Measurements from ENCODE around the gene CDK14.
"Not testable (repeated sequence)": the region's sequence is repeated elsewhere in the genome, so short reads cannot be mapped to it uniquely, and the experiment has no call there.

CDK14 gene

GRCh38 chr7:90597563-90598253 lies 1.6 kb downstream of the CDK14 start:
- no peak for DNase-seq

GRCh38 chr7:90599038-90599437 lies 2.9 kb downstream of the CDK14 start:
- DNase-seq = no peak

GRCh38 chr7:90599892-90600555 lies 3.9 kb downstream of the CDK14 start:
- peak; percentile 3 for DNase-seq

- DNase-seq = no peak
These were observed 6.2 kb downstream of the CDK14 start for GRCh38 chr7:90602303-90602702.

GRCh38 chr7:90603346-90603745 lies 7.2 kb downstream of the CDK14 start:
- no peak for DNase-seq

- DNase-seq = no peak
These were observed 8.3 kb downstream of the CDK14 start for GRCh38 chr7:90604383-90604782.

GRCh38 chr7:90605055-90605454 lies 8.9 kb downstream of the CDK14 start:
- no peak for DNase-seq

GRCh38 chr7:90607196-90607595 lies 11.1 kb downstream of the CDK14 start:
- DNase-seq = no peak

- DNase-seq = no peak
These were observed 14.0 kb downstream of the CDK14 start for GRCh38 chr7:90610105-90610504.

- DNase-seq = no peak
These were observed 15.0 kb downstream of the CDK14 start for GRCh38 chr7:90611115-90611514.

GRCh38 chr7:90613088-90613498 lies 17.0 kb downstream of the CDK14 start:
- DNase-seq = no peak

GRCh38 chr7:90617442-90617841 lies 21.3 kb downstream of the CDK14 start:
- no peak for DNase-seq

- no peak for DNase-seq
These were observed 22.8 kb downstream of the CDK14 start for GRCh38 chr7:90618876-90619275.

GRCh38 chr7:90621125-90621746 lies 25.1 kb downstream of the CDK14 start:
- DNase-seq = no peak

- no peak for DNase-seq
These were observed 25.6 kb downstream of the CDK14 start for GRCh38 chr7:90621747-90622140.

- no peak for DNase-seq
These were observed 26.5 kb downstream of the CDK14 start for GRCh38 chr7:90622670-90623069.

GRCh38 chr7:90624225-90624911 lies 28.2 kb downstream of the CDK14 start:
- DNase-seq = no peak

- no peak for DNase-seq
These were observed 28.9 kb downstream of the CDK14 start for GRCh38 chr7:90625051-90625450.

- no peak for DNase-seq
These were observed 29.4 kb downstream of the CDK14 start for GRCh38 chr7:90625562-90625961.

GRCh38 chr7:90626013-90626412 lies 29.9 kb downstream of the CDK14 start:
- DNase-seq = no peak

GRCh38 chr7:90629297-90629918 lies 33.3 kb downstream of the CDK14 start:
- peak; percentile 7 for DNase-seq

- DNase-seq = no peak
These were observed 35.4 kb downstream of the CDK14 start for GRCh38 chr7:90631502-90631901.

GRCh38 chr7:90639683-90640082 lies 43.6 kb downstream of the CDK14 start:
- not testable (repeated sequence) for DNase-seq

Measured in CD4-positive, alpha-beta T cell treated with Interleukin-4 for 4 hours (primary cell).